ENCODE data around the gene ANTXR1.

GRCh38 chr2:69074918-69075317, 61.9 kb downstream of the ANTXR1 start:
- no peak for TF ChIP-seq EZH2 (IDR thresholded peaks at IDR 0.05; ENCODE audit: borderline replicate concordance, low read depth, low read length, severe bottlenecking)
- no peak for TF ChIP-seq CTCF (IDR thresholded peaks at IDR 0.05; ENCODE audit: borderline replicate concordance, extremely low read depth, low read length, poor library complexity, severe bottlenecking)

All from DND-41 (cell line).